GM15510 (cell line): ENCODE results near the gene GUCA1C.

ENCODE experiments used
- POLR2A ChIP-seq: IDR thresholded peaks from 3 replicates; pipeline ENCODE4 v1.6.1; 2011; ENCODE audit warnings: borderline replicate concordance; ENCODE audit not compliant: insufficient read length; ENCODE audit errors: extremely low read depth

GUCA1C gene, protein sequence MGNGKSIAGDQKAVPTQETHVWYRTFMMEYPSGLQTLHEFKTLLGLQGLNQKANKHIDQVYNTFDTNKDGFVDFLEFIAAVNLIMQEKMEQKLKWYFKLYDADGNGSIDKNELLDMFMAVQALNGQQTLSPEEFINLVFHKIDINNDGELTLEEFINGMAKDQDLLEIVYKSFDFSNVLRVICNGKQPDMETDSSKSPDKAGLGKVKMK

DNA sequence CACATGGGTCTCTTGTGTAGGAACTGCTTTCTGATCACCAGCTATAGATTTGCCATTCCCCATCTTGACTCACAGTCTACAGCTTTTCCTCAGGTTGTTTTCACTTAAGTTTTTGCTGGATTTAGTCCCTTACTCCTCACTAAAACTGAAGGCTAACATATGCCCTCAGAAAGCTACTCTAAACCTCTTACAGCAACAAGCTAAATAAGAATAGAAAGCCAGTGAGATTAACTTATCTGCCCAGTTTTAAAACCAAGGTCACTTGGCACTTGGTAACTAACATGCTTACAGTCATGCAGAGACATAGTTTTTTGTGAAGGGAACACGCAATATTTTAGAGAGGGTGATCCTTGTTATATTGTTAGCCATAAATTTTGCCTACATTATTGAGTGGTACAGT lies at the start of gene GUCA1C:
Gene GUCA1C (minus strand): TSS at position 180 of the 400 bp plus-strand sequence. CDS start 117 bp downstream, at position 63.
- no peak for TF ChIP-seq POLR2A

DNA sequence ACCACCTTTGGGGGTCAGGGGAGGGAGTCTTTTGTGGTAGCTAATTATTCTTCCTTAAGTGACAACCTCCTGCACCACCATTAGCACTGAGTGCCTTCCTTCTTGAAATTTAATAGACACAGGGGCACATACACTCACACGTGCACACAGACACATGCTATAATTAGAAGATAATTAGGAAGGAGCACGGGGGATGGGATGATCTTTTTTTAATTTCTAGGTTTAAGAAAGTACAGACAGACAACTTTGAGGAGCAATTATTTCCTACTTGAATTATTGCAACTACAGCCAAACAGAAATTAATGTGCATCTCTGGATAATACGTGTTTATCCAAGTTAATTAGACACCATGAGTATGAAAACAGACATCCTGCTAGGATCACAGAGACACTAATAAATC lies 44.8 kb upstream of the GUCA1C start:
- no peak for TF ChIP-seq POLR2A

DNA sequence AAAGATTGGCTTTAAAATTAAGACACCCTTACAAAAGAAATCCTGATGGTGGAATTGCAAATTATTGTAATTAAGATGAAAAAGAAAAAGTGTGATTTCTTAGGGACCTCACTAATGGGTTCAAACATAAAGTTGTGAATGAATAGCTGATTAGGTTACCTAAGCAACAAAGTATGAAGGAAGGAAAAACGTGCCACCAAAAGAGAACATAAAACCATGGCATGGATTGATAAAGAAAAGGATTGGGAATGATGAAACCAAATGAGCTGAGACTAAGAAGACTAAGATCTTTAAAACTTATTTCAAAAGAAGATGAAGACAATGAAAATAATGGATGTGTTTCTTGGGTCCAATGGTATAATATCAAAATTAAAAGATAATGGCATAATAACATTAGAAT lies 32.2 kb upstream of the GUCA1C start:
- no peak for TF ChIP-seq POLR2A

DNA sequence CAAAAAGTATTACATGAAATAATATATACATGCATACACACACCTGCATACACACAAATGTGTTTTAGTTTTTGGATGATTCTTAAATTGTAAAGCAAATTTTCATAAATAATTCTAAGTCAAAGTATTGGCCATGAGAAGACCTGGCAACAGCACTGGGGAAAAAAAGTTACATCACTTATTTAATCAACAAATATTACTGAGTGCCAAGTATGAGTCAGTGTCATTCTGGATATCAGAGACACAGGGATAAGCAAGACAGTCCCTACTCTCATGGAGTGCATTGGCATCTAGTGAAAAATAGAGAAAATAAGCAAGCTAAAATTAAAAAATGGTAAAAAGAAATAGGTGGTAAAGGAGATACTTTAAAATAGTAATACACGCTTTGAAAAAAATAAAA lies 29.4 kb upstream of the GUCA1C start:
- TF ChIP-seq POLR2A: no peak

DNA sequence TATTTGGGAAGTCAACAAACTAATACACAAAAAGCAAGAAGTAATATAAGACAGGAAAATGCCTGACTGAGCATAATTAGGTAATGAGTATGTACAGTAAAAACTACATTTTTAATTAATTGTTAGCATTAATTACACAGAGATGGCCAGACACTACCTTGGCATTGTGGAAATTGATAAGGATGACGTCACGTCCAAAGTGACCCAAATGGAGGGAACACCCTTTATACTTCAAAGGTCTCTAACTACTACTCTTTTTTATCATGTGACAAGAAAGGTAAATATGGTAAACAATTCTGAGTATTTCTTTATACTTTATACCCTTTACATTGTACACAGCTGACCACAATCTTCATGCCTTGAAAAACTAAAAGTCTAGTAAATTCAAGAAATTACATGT lies 22.4 kb upstream of the GUCA1C start:
- TF ChIP-seq POLR2A: no peak

DNA sequence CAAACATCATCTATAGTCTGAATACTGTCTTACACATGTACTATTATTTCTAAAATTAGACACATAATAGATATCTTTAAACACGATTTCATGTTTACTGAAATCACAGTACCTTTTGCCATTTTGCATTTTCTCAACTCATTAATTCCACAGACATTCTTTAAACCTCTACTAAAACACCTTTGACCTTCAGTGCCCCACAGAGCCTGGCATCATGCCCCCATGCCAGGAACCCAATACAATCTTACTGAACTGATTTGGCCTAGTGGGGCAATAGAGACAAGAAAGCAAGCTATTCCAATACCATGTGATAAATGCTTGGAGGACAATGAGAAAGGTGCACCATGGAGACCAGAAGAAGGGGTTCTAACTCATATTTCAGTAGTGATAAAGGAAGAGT lies 19.3 kb upstream of the GUCA1C start:
- TF ChIP-seq POLR2A: no peak

DNA sequence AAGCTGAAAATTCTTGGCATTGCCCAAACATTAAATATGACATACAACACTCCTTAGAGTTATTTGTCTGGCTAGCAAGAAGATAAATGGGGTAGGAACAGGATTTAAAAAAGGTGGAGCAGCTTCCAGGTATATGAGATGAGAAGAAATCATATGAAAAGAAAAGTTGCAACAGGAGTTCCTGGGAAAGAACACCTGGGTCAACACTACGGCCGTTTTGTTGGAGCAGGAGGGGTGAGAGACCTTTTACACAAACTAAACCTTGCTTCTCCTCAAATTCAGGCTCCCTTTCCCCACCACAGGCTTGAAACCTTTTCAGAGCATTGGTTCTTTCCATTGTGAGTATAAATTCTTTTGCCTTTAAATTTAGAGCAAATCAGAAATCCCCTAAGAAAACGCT lies 18.8 kb upstream of the GUCA1C start:
- no peak for TF ChIP-seq POLR2A

DNA sequence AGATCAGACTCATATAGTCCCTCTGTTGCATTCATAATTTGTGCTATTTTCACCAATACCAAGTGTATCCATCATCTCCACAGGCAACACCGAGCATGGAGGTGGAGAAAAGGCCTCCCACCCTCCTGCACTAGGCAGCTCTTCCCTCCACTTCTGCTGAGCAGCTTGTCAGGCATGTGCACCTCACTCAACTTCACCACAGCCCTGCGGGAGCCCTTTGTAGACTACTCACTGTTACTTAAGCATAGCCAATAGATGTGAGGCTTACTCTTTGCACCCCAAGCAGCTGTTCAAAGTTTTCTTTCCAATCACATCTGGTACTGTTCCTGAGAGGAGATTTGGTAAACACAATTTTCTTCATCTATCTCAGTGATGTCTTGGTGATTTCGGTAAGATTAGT lies 16.9 kb upstream of the GUCA1C start:
- TF ChIP-seq POLR2A: no peak

DNA sequence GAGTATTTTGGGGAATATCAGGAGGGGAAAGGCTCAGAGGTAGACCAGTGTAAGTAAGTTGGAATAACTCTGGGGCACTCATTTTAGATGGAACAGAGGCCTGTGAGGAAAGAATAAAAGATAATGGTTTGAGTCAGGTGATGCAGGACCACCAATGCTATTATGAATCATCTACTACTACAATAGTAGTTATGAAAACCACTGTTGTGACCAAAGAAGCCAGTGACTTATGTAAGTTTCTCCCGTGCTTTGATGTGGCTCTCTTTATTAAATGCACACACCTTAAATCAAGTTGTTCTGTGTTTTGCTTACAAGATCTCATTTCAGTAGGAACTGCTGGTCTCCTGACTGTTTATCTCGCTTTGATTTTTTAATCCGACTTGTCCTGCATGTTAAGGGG lies 13.1 kb upstream of the GUCA1C start:
- no peak for TF ChIP-seq POLR2A

DNA sequence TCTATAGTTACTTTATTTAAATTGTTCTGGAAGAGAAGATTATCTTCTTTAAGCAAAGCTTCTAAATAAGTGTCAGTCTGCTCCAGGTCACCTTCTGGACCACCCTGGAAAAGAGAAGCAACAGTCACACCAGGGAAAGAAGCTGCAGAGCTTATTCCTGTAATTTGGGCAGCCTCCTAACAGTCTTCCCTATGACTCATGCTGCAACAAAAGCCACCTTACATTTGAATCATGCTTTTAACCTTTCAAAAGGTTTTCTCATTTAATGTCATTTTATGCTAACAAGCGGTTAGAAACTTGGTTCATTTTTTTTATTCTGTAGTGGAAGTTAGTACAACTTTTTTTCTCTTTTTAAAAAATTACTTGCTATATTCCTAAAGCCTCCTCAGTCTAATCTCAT lies 5.3 kb upstream of the GUCA1C start:
- no peak for TF ChIP-seq POLR2A

DNA sequence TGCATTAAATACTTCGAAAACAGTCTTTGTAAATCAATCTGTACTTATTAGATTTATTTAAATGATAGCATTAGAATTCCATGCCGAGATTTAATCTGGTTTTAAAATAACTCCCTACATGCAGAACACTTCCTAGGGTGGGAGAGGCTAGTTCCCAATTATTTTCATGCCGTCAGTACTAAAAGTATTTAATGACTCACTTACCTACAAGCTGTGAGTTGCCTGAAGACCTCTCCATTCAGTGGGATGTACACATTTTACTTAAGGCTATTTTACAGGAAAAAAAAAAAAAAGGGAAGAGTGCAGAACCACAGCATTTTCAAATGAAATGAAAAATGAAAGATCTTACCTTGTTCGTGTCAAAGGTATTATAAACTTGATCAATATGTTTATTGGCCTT lies 469 bp downstream of the GUCA1C start:
- TF ChIP-seq POLR2A: no peak

DNA sequence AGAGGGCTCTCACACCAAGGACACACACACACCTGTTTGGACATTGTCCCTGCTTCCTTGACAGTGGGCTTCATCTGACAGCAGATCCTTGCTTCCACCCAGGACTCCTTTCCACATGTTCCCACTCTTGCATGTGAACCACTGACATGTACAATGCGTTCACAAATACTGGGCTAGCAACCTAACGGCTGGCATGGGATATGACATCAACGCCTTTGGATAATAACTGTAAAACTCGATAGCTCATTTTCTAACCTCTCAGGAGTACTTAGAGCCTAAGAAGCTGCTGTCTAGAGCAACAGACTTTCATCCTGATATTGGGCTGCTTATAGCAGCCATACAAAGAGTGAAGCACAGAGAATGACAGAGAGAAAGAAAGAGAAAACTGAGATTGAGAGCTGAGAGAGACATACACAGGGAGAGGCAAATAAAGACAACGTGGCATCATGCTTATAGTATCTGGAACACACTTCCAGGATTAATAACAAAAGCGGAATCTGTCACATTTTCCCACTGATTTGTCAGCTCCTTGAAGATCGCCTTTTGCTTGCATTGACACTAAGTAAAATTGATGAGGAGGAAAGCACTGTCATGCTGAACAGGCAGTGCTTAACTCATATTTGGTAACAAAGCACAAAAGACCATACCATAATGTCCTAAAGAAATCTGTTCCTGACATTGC lies 1.7 kb downstream of the GUCA1C start:
- TF ChIP-seq POLR2A: no peak

DNA sequence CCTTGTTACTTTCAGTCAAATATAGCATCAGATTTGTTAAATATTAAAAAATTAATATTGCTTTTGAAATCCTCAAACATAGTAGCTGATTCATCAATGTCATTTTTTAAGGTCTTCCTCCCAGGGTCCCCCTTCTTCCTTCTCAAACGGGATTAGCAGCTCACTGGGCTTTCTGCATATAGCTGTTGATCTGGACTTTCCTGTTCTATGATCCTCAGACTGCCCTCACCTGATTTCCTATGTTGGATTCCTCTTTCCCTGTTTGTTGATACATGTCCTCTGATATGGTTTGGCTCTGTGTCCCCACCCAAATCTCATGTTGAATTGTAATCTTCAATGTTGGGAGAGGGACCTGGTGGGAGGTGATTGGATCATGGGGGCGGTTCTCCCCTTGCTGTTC lies 5.8 kb downstream of the GUCA1C start:
- no peak for TF ChIP-seq POLR2A

DNA sequence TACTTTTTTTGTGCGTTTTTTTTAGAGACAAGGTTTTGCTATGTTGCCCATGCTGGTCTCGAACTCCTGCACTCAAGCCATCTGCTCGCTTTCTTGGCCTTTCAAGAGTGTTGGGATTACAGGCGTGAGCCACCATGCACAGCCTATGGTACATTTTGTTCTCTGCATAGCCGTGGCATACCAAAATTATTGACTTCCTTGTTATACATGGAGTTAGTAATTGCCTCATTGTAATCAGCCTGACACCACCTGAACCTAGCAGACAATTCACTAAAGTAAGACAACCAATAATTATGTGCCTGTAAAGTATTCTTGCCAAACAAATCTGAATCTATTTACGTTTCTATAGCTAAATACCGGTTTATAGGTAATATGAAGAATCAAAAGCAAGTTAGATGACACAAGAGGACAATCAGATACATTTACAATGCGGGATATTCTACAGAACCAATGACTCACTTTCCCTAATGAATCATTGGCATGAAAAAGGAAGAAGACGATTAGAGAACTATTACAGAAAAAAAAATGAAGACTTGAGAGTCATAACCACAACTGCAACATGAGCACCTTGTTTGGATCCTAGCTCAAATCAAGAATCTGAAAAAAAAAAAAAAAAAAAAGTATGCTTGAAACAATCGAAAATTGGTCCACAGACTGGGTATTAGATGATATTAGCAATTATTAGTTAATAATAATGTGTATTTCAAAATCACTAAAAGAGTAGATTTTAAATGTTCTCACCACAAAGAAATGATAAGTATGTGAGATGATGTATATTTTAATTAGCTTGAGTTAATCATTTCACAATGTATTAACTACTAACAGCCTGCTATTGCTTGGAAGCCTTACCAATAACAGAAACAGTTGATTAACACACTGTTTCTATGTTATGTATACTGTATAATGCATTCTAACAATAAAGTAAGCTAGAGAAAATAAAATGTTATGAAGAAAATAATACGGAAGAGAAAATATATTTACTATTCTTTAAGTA lies 7.1 kb downstream of the GUCA1C start:
- no peak for TF ChIP-seq POLR2A

DNA sequence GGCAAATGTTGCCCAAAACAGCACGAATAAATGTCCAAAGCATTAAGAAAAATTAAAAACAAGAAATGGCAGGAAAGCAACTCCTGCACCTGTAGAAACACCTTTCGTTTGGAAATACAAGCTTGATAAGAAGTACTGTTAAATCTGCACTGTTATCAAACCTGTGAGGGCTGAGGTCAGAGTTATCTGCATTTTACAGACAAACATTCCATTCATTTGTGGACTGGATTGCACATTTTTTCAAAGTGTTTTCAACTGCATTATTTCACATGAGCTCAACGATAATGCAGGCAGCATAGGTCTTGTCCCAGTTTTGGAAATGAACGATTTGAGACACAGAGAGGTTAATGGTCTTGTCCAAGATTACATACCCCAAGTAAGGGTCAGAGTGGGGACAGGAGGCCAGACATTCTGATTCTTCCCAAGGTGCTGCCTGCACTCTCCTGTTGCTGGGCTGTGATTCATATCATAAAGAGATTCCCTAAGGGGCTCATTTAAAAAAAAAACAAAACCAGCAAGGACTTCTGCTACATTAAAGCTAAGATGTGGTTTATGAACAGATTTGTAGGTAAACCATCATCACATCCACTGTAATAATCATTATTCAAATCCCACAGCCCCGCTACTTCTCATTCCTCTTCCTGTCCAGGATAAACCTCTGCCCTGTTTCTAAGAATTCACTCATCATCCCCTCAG lies 13.0 kb downstream of the GUCA1C start:
- TF ChIP-seq POLR2A: no peak
